ENCODE results near the gene DLEC1.

DLEC1 gene

GRCh38 chr3:38039101-38039898 is at the start of gene DLEC1:
Gene DLEC1, plus strand, starts transcription at chr3:38039208. Its CDS starts 18 bp downstream, at chr3:38039226.
- DNase-seq (ENCODE audit: low spot score), result peak; percentile 93

GRCh38 chr3:37989821-37990480 is 49.1 kb upstream of the DLEC1 start:
- DNase-seq (ENCODE audit: low spot score), result no peak

- no peak for DNase-seq (ENCODE audit: low spot score)
These were observed 48.5 kb upstream of the DLEC1 start, which contains the start of gene VILL for GRCh38 chr3:37990527-37990926. Gene VILL, plus strand, starts transcription at chr3:37990786. Its CDS starts 2,887 bp downstream, at chr3:37993673.

- DNase-seq (ENCODE audit: low spot score), result no peak
These were observed 47.9 kb upstream of the DLEC1 start for GRCh38 chr3:37991109-37991508.

- no peak for DNase-seq (ENCODE audit: low spot score)
These were observed 47.2 kb upstream of the DLEC1 start for GRCh38 chr3:37991823-37992222.

- DNase-seq (ENCODE audit: low spot score), result no peak
These were observed 46.5 kb upstream of the DLEC1 start for GRCh38 chr3:37992271-37993066.

GRCh38 chr3:37993067-37993455 is 45.9 kb upstream of the DLEC1 start:
- no peak for DNase-seq (ENCODE audit: low spot score)

GRCh38 chr3:37993460-37993819 is 45.6 kb upstream of the DLEC1 start:
- DNase-seq (ENCODE audit: low spot score), result no peak

- DNase-seq (ENCODE audit: low spot score), result peak; percentile 51
These were observed 45.0 kb upstream of the DLEC1 start for GRCh38 chr3:37993820-37994638.

GRCh38 chr3:37994639-37994972 is 44.4 kb upstream of the DLEC1 start:
- no peak for DNase-seq (ENCODE audit: low spot score)

GRCh38 chr3:37995652-37996641 is 43.1 kb upstream of the DLEC1 start:
- DNase-seq (ENCODE audit: low spot score), result no peak

GRCh38 chr3:37996785-37997301 is 42.2 kb upstream of the DLEC1 start:
- DNase-seq (ENCODE audit: low spot score), result peak; percentile 91

- no peak for DNase-seq (ENCODE audit: low spot score)
These were observed 41.7 kb upstream of the DLEC1 start for GRCh38 chr3:37997342-37997741.

GRCh38 chr3:37997791-37998370 is 41.1 kb upstream of the DLEC1 start:
- no peak for DNase-seq (ENCODE audit: low spot score)

- DNase-seq (ENCODE audit: low spot score), result no peak
These were observed 39.2 kb upstream of the DLEC1 start for GRCh38 chr3:37999836-38000235.

- DNase-seq (ENCODE audit: low spot score), result no peak
These were observed 38.6 kb upstream of the DLEC1 start for GRCh38 chr3:38000242-38000916.

GRCh38 chr3:38000965-38001455 is 38.0 kb upstream of the DLEC1 start:
- no peak for DNase-seq (ENCODE audit: low spot score)

GRCh38 chr3:38001456-38002081 is 37.4 kb upstream of the DLEC1 start:
- no peak for DNase-seq (ENCODE audit: low spot score)
